HEK293 (cell line): ENCODE results near the gene SPHK1.

ENCODE experiments used
- CTCF ChIP-seq: fragments of 450-650 bp; formaldehyde crosslinking; IDR thresholded peaks from 2 replicates; pipeline ENCODE4 v1.5.1; 2016; ENCODE audit warnings: missing biosample characterization, missing genetic modification characterization
- OSR2 ChIP-seq: fragments of 450-650 bp; formaldehyde crosslinking; IDR thresholded peaks from 2 replicates; pipeline ENCODE4 v1.5.1; 2016; ENCODE audit warnings: missing biosample characterization, missing genetic modification characterization
- ZBTB17 ChIP-seq: fragments of 450-650 bp; formaldehyde crosslinking; IDR thresholded peaks from 2 replicates; pipeline ENCODE4 v1.5.1; 2016; ENCODE audit warnings: missing biosample characterization, missing genetic modification characterization
- ZNF223 ChIP-seq: fragments of 450-650 bp; formaldehyde crosslinking; IDR thresholded peaks from 2 replicates; pipeline ENCODE4 v1.5.1; 2016; ENCODE audit warnings: missing biosample characterization, missing genetic modification characterization

GRCh38 chr17:76359375-76359774, 25.0 kb upstream of the SPHK1 start:
- no peak for TF ChIP-seq OSR2 (tag by site-specific recombination)
- no peak for TF ChIP-seq CTCF (tag by site-specific recombination)
- TF ChIP-seq ZBTB17 (tag by site-specific recombination) = no peak
- TF ChIP-seq ZNF223 = no peak
